Measurements from ENCODE around the gene ZNF280B. TPM values are rescaled to one million over a fixed set of nuclear protein-coding genes. Genes with fewer than 3 reads are reported as not detected.

The ZNF280B gene
- total and polyA plus RNA-seq, 9 of the 15 experiments (the other 6 are each of a cell fraction or from before 2014, with no cell fraction given): 7.7 to 29.9 (median 20.0) TPM

DNA sequence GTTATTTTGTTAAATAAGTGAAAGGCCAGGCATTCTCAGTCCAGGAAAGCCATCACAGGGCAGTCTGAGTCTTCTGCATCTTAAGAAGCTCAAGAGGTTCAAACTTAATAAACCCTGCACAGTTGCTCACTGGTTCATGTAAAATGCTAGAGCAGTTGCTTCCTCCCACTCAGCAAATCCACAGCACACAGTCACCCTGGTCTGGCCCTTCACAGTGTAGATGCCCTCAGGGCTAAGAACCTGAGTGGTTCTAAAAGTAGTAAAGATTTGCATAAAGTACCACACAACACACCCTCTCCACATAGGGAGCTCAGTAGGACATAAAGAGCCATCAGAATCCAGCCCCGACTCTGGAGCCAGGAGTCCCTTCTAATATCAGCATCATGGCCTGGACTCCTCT is 58.7 kb downstream of the ZNF280B start:
- ATAC-seq (peak; percentile 28), FAIRE-seq (no peak), DNase-seq (ENCODE audit: extremely low read depth in 1 of 4, low spot score in 3 of 4) (no peak)
- CTCF ChIA-PET (ENCODE audit: low intra/inter-chr PET ratio): interaction anchor here (0.7 kb wide), 1 partner anchor 109 kb away, joined by 3 read pairs; no protein-coding TSS in a partner anchor
- Histone ChIP-seq H3K9me1 (ENCODE audit: control insufficient read depth, insufficient read depth, low read length) (no peaks in the 10 kb centered on the region), H3K36me3 (ENCODE audit: control insufficient read depth, insufficient read depth, low read length) (no peaks in the 10 kb centered on the region), H3K4me2 (ENCODE audit: insufficient read depth, low read length) (no peak overlapping the region), H2AFZ (ENCODE audit: low read depth, low read length) (no peak overlapping the region), H3K9ac (ENCODE audit: insufficient read depth in 1 of 2, low read depth in 2 of 2, low read length in 2 of 2) (no peak overlapping the region), H3K4me1 (replicated peaks in 1 of 2; ENCODE audit: control insufficient read depth in 2 of 2, insufficient read depth in 2 of 2, low read length in 2 of 2) (no peaks in the 10 kb centered on the region), H4K20me1 (replicated peaks; ENCODE audit: control insufficient read depth, insufficient read depth, low read length) (no peaks in the 10 kb centered on the region), H3K27ac (ENCODE audit: extremely low read depth, low read depth, low read length) (no peak overlapping the region), H3K27me3 (ENCODE audit: control insufficient read depth in 2 of 2, insufficient read depth in 2 of 2, low read length in 2 of 2) (peaks cover 21 to 31% of the 10 kb centered on the region in 2 experiments), H3K9me3 (replicated peaks; ENCODE audit: control insufficient read depth, insufficient read depth, low read depth, low read length) (no peaks in the 10 kb centered on the region), H3K79me2 (ENCODE audit: control insufficient read depth, insufficient read depth, low read length) (no peaks in the 10 kb centered on the region), H3K4me3 (no peak overlapping the region)
- intact Hi-C loops (cut with micrococcal nuclease) (no loop called here), in situ Hi-C loops (cut with MboI) (no loop called here)
- TF ChIP-seq PHTF2 (CRISPR knock-in tag; IDR thresholded peaks at IDR 0.05) (0 out of 2 replicates have a peak, but pooled peaks have one; percentile 20), ELF2 (CRISPR knock-in tag; IDR thresholded peaks at IDR 0.05) (peak; percentile 10; the same call in 1 of the 2 replicates), IRF2 (CRISPR knock-in tag; IDR thresholded peaks at IDR 0.05) (0 out of 2 replicates have a peak, but pooled peaks have one; percentile 62), TAF7 (tag; IDR thresholded peaks at IDR 0.05) (no peak), LEF1 (IDR thresholded peaks at IDR 0.05) (no peak), ZC3H11A (IDR thresholded peaks at IDR 0.05; ENCODE audit: low read depth, low read length) (0 out of 2 replicates have a peak, but pooled peaks have one; percentile 37), ZNF165 (CRISPR knock-in tag; IDR thresholded peaks at IDR 0.05; ENCODE audit: borderline replicate concordance) (0 out of 2 replicates have a peak, but pooled peaks have one; percentile 37), RBM15 (IDR thresholded peaks at IDR 0.05; ENCODE audit: insufficient read depth, low read length) (no peak), ZNF324 (CRISPR knock-in tag; IDR thresholded peaks at IDR 0.05) (no peak), ETS2 (tag; IDR thresholded peaks at IDR 0.05; ENCODE audit: borderline replicate concordance, poor library complexity, severe bottlenecking) (no peak), ZNF707 (CRISPR knock-in tag; conservative IDR thresholded peaks at IDR 0.05) (0 out of 2 replicates have a peak, but pooled peaks have one; percentile 7)
- WGBS (ENCODE audit: insufficient coverage, low coverage, missing lambda C conversion rate): 2% methylated on average over 1 of the region's 1 CpG
- POLR2A ChIA-PET: interaction anchor here (1.0 to 5.0 kb wide), 7 partner anchors 10 to 138 kb away, joined by 3 to 37 read pairs (median 5); no protein-coding TSS in a partner anchor
- BruUV-seq (replicated peaks): no TSS peak

Measured in K562 (cell line).